HG03108 (cell line): Measurements from ENCODE around the gene HARBI1.
"Not testable (repeated sequence)": the region's sequence is repeated elsewhere in the genome, so short reads cannot be mapped to it uniquely, and the experiment has no call there.

Experiments used
- ATAC-seq: cut with Tn5 transposase; IDR thresholded peaks from one replicate; pipeline ENCODE4 v1.9.1; 2021; ENCODE audit warnings: moderate library complexity; ENCODE audit not compliant: unreplicated experiment

The HARBI1 gene

DNA sequence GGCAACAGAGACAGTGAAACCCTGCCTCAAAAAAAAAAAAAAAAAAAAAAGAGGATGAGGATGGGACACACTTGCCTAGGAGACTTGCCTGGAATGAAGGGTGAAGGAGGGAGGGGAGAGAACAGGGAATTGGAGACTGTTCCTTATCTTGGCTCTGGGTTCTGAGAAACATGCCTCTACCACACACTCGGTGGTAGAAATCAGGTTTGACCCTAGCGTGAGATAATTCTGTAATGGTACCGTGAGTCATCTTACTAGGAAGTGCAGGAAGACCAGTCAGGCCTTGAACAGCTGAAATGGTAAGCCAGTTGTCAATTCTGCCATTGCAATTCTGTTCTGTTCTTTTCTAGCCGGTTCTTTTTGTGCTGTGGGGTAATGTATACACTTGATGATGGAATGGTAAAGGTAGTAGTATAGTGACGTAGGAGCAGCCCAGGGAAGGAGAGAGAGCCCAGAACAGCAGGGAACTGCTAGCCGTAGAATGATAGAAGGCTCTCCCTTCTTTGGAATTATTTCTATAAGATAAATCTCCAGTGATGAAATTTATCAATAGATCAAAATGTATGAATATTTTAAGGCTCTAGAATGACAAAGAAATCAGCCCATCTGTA, 19.3 kb downstream of the HARBI1 start:
- no peak for ATAC-seq

DNA sequence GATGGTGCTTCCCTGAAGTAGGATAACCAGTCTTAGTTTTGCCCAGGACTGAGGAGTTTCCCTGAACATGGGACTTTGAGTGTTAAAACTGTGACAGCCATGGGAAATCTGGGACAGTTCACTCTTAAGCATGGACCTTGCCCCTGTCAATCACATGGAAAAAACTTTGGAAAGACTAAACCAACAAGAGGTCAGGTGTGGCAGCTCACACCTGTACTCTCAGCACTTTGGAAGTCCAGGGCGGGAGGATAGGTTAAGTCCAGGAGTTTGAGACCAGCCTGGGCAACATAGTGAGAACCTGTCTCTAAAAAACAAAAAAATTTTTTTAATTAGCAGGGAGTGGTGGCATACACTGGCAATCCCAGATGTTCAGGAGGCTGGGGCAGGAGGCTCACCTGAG, 19.9 kb downstream of the HARBI1 start:
- ATAC-seq = no peak

DNA sequence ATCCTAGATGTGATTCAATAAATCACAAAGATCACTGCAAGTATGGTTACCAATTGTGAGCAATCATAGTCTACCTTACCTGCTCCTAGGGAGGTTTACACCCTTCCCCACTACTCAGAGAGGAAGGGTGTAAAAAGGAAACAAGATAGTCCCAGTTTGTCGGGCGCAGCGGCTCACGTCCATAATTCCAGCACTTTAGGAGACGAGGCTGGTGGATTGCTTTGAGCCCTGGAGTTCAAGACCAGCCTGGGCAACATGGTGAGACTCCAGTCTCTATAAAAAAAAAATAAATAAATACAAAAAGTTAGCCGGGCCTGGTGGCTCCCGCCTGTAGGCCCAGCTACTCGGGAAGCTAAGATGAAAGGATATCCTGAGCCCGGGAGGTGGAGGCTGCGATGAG, 22.2 kb downstream of the HARBI1 start:
- ATAC-seq = no peak

DNA sequence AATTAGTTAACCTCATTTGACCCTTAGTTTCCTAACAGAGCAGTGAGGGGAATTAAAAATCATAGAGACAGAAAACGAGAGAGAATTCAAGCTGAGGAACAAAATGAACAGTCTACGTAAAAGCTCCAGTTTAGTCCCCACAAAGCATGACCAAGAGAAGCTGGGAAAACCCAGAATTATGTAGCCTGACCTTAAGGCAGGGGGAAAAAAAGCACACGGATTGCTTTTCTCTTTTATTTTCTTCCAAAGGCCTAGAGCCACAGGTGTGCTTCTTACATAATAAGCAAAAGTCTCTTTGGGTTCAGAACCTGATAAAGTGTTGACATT, 22.7 kb downstream of the HARBI1 start:
- no peak for ATAC-seq

DNA sequence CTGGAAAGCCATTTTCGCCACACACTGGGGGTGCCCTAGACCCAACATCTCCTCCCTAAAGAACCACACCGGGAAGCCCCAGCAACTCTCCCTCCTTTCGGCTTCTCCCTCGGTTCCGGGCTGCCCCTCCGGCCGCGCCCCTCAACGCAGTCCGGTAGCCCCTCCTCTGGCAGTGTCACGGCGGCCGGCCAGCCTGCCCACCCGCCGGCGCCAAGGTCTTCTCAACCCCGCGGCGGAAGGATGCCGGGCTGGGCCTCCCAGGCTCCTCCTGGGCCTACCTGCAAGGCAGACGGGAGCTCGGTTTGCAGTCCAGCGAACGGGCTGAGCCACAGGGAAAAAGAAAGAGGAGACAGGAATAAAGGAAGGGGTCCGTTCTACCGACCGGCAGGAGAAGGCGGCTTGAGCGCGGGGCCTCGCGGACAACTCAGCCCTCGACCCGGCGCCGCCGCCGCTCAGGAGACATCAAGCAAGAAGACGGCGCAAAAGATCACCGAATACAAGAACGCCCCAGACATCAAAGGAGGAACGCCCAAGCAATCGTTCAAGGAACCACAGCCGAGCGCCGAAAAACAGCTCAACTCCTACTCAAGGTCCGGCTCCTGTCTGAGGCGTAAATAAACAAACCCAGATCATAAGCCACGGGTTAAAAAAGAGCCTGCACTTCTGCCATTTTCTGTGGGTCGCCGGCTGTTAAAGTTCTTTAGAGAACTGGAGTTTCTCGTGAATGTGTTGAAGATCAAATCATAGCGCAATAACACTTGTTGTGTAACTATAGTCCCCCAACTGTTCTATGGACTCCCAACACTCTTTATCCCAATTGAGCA, 23.3 kb downstream of the HARBI1 start, which contains the start of gene AMBRA1:
AMBRA1 (minus strand) TSS at position 474 of the 824 bp plus-strand sequence. CDS start 45,643 bp downstream, outside the sequence.
- peak; percentile 79 for ATAC-seq

DNA sequence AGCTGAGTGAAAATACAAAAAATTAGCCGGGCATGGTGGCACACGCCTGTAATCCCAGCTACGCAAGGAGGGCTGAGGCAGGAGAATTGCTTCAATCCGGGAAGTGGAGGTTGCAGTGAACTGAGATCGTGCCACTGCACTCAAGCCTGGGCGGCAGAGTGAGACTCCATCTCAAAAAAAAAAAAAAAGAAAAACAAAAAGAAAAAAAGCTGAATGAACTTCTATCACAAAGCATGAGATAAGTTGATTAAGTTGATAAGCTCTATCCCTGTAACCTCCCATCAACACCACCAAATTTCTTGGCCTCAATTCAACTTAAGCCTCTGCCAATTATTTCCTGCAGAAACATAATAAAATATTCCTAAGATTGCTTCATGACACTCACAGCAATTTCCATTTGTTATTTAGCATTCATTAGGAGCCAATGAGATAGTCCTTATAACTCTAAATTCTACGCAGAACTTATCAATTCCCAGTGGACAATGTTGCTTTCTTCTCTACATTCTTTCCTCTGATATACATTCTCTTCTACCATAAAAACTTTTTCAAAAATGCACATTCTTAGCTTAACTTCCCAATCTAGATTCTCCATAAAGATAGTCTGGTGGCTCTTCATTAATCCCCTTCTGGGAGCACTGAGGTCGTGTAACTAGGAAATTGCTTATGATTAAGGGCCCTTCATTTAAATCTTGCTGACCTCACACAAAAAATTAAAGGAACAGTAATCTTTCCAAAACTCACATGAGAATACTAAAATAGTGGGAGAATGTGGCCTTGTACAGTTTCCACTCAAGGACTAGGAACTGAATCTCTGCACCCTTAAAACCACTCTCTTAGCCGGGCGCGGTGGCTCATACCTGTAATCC, 26.1 kb downstream of the HARBI1 start:
- no peak for ATAC-seq

DNA sequence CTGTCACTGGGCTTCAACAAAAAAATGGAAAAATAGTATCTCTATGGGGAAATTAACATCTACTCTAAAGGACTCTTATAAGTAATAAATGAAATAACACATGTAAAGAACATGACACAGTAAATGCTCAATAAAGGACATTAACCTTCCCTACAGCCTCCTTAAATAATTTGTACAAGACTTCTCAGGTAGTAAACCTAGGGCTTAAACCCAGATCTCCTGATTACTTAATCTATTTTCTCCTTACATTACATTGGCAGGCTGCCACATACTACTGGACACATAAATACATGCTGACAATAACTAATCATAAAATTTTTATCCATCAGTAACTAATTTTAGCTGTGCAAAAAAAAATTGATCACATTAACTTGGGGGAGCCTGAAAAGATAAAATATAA, 28.1 kb downstream of the HARBI1 start:
- no peak for ATAC-seq

DNA sequence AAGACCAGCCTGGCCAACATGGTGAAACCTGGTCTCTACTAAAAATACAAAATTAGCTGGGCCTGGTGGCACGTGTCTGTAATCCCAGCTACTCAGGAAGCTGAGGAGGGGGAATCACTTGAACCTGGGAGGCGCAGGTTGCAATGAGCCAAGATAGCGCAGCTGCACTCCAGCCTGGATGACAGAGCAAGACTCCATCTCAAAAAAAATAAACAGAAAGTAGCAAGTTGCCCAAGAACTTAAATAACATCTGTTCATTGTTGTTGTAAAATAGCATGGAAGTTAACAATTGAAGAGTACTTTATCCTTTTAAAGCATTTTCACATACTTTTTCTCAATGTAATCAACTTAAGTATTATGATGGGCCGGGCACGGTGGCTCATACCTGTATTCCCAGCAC, 28.9 kb downstream of the HARBI1 start:
- no peak for ATAC-seq

DNA sequence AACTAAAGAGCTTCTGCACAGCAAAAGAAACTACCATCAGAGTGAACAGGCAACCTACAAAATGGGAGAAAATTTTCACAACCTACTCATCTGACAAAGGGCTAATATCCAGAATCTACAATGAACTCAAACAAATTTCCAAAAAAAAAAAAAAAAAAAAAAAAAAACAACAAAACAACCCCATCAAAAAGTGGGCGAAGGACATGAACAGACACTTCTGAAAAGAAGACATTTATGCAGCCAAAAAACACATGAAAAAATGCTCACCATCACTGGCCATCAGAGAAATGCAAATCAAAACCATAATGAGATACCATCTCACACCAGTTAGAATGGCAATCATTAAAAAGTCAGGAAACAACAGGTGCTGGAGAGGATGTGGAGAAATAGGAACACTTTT, 33.5 kb downstream of the HARBI1 start:
- not testable (repeated sequence) for ATAC-seq

DNA sequence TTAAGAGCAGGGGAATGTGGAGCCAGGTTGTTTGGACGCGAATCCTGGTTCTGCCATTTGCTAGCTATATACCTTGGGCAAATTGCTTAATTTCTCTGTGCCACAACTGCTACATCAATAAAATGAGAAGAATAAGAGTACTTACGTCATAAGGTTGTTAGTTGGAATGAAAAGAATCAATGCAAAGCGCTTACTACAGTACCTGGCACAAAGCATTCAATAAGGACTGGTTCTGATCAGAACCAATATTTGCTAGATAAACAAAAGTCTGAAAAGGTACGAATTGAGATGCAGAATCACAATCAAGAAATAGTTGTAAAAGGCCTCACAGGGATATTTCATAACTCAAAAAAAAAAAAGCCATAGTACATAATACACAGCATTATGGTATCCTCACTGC, 34.4 kb downstream of the HARBI1 start:
- no peak for ATAC-seq

DNA sequence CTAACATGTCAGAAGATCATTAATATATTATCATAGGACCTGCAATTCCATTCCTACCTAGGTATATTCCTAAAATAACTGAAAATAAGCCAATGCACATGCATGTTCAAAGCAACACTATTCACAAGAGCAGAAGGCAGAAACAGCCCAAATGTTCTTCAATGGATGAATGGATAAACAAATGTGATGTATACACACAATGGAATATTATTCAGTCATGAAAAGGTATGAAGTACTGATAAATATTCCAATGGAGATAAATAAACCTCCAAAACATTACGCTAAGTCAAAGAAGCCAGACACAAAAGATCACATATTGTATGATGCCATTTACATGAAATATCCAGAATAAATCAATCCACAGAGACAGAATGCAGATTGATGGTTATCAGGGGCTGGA, 40.0 kb downstream of the HARBI1 start:
- no peak for ATAC-seq

DNA sequence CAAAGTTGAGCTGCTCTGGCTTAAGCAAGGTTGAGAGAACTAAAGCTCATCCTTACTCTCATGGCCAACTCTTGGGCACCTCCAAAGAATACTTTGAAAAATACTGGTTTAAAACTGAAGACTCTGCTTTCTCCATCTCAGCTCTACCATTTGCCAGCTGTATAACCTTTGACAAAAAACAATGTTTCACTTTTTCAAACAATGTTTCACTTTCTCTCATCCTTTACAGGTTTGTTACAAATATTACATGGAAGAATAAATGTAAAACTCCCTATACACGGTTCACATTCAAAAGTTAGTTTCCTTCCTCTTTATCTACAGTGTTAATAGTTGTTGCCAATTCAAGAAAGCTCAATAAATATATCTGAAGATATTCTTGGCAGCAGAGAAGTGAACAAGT, 42.4 kb downstream of the HARBI1 start:
- no peak for ATAC-seq

DNA sequence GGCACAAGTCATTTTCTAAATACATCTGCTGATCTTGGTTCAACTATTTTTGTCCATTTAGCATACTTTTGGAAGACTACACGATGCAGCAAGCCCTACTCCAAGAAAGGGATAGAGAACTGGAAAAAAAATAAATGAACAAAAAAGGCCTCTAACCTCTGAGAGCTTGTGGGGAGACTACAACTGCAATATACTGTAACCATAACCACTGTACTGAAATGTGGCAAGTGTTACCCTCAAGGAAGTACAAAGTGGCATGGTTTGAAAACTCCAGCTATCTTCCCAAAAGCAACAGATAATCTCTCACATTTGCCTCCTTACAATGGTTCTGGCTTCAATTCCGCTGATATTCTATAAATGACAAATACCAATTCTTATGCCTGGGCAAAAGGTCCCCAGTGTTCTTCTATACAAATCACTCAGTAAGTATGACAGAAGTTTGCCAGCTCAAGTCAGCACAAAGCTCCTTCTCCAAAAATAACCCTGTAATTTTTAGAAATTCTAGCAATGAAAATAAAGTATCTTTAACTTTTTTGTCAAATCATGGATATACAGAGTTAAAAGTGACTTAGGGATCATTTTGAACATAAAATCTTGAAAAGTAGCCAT, 46.1 kb downstream of the HARBI1 start:
- no peak for ATAC-seq

DNA sequence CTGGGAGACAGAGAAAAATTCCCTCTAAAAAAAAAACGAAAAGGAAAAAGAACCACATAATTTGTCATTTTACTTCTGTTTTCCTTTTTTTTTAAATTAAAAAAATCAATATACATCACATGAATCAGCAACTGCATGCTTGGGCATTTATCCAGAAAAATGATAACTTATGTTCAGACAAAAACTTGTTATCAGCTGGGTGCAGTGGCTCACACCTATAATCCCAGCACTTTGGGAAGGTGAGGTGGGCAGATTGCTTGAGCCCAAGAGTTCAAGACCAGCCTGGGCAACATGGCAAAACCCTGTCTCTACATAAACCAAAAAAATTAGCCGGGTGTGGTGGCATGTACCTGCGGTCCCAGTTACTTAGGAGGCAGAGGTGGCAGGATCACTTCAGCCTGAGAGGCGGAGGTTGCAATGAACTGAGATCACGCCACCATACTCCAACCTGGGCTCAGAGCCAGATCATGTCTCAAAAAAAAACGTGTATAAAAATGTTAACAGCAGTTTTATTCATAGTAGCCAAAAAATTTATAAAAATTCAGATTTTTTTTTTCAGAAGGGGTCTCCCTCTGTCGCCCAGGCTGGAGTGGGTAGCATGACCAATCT, 51.7 kb downstream of the HARBI1 start:
- no peak for ATAC-seq

DNA sequence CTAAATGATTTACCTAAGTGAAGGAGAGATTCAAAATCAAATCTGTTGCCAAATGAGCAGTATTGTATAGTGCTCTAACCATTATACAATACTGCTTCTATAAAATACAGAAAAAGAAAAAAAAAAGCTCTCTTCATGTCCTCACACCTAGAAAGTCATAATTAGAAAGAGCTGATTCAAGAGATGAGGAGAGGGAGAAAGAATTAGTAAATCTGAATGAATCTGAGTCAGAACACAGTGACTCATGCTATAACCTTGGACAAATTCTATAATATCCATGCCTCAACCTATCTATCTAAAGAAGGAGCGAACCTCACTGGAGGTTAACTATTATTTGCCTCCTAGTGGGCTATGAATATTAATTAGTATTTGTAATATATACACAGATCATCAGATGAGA, 52.6 kb downstream of the HARBI1 start:
- ATAC-seq = no peak

DNA sequence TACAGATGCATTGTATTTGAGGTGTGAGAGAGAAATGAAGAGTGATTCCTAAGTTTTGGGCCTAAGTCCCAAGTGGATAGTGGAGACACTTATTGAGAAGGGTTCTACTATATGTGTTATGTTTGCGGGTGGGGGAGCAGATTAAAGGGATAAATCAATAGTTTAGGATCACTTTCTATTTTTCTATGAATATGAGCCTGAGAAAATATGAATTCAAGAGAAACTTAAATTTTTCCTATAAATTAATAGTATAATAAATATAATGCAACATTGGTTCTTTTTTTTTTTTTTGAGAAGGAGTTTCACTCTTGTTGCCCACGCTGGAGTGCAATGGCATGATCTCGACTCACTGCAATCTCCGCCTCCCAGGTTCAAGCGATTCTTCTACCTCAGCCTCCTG, 54.5 kb downstream of the HARBI1 start:
- ATAC-seq = no peak

DNA sequence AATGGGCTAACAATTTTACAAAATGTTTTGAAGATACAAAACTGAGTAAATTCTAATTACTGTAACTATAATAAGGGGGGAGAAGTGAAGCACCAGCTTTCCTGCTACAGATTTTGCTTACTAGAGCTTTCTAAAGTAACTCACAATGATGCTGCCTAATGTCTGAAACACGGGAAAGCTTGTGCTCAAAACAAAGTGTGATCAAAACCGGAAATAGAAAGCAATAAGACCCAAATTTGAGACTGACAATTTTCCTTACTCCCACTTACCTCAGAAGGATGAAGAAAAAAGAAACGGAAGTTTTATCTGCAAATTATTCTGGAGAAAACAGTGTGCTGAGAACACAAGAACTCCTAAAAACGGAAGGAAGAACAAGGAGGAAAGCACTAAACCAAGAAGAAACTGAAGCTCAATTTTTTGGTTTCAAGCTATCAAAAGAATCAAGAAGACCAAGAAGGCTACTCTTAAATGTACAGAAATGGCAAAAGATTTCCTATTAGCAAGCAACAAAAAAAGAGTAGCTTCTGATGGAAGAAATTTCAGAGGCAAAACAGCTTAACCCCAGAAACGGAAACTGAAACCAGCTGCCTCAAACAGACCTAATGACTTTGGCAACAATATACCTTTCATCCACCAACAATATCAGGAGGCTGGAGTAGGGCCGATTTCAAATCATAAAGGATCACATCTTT, 56.6 kb downstream of the HARBI1 start:
- ATAC-seq = no peak

DNA sequence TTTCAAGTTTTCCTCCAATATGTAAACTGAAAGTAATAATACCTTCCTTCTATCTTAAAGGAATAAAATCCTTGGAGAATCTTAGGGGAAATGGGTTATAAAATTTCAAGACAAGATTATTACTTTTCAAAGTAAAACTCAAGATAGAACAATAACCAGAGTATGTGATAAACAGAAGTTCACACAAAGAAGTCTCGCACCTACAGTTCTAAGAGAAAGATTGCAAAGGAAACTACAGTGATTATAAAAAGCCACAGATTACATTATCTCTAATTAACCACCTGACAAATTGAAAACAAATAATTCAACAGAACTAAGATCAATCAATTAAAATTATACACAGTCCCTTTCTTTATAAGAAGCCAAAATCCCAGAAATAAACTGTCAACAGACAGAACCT, 57.2 kb downstream of the HARBI1 start:
- ATAC-seq = no peak

DNA sequence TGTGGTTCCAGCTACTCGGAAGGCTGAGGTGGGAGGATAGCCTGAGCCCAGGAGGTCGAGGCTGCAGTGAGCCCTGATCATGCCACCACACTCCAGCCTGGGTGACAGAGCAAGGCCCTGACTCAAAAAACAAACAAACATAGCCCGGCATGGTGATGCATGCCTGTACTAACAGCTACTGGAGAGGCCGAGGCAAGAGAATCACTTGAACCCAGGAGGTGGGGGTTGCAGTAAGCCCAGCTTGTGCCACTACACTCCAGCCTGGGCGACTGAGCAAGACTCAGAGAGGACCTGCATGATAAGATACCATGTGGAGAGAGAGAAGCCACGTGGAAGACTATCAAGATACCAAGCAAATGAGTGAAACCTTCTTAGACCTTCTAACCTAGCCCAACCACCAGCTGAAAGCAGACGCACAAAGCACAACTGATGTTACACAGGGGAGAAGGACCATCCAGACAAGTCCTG, 59.3 kb downstream of the HARBI1 start:
- ATAC-seq = no peak
